BJ (cell line): ENCODE data around the gene MYH13. TPM values are rescaled to one million over a fixed set of nuclear protein-coding genes. Genes with fewer than 3 reads are reported as not detected.

ENCODE experiments used
- CTCF ChIA-PET: fragments of 350-600 bp; formaldehyde crosslinking; extraction: SDS; loops from one replicate; lab custom pipeline; 2021; ENCODE audit warnings: antibody characterized with exemption, inconsistent platforms; lab: Yijun Ruan, JAX
- POLR2A ChIA-PET: fragments of 300-600 bp; sonication (Branson Sonifier 250); formaldehyde crosslinking; extraction: SDS; loops from one replicate; lab custom pipeline; 2021; ENCODE audit warnings: antibody characterized with exemption; lab: Charles Lee
- DNase-seq: peaks from one replicate; pipeline ENCODE4 v3.0.0-alpha.2; 2011; ENCODE audit warnings: low read depth
- H3K27me3 ChIP-seq: 2 replicates; pipeline ENCODE4 v1.6.0; 2011; ENCODE audit warnings: low read length; ENCODE audit not compliant: control insufficient read depth, insufficient read depth
- H3K36me3 ChIP-seq: 2 replicates; pipeline ENCODE4 v1.5.1; 2011; ENCODE audit warnings: low read length; ENCODE audit not compliant: control insufficient read depth, insufficient read depth
- H3K4me3 ChIP-seq: 2 replicates; pipeline ENCODE4 v1.5.1; 2011; ENCODE audit warnings: low read depth, mild to moderate bottlenecking, control low read depth, low read length
- polyA plus RNA-seq: library from polyadenylated mRNA; depleted of rRNA; stranded (reverse); fragments of >200 nt; gene quantifications from 2 replicates; pipeline ENCODE4 v1.2.3, GENCODE V29; 2011
- TF ChIP-seq, protein P1 (sequence below): IDR thresholded peaks from 2 replicates; pipeline ENCODE4 v1.5.1; 2011; ENCODE audit warnings: low read depth, mild to moderate bottlenecking, control low read depth, inconsistent platforms, low read length, moderate library complexity; ENCODE audit not compliant: insufficient read depth

Gene MYH13
- polyA plus RNA-seq, 1 experiment = not detected

DNA sequence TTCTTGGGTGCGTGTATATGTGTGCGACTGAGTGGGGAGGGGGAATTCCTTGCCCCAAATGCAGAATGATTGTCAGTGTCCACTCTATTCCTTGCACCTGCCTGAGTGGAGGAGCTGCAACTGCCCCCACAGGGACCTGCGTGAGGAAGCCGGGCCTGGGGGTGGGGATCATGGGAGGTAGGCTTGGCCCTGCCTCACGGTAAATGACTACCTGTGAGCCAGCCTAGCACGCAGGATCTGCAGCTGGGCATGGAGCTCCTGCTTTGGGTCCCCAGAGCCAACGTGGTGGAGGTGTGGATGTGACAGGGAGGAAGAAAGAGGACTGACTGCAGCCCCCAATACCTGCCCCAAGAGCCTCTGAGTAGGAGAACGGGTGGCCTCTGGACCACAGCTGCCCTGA lies 97.4 kb downstream of the MYH13 start:
- CTCF ChIA-PET = no interaction called here
- H3K4me3 ChIP-seq = no peak overlapping the region
- TF ChIP-seq, protein P1, sequence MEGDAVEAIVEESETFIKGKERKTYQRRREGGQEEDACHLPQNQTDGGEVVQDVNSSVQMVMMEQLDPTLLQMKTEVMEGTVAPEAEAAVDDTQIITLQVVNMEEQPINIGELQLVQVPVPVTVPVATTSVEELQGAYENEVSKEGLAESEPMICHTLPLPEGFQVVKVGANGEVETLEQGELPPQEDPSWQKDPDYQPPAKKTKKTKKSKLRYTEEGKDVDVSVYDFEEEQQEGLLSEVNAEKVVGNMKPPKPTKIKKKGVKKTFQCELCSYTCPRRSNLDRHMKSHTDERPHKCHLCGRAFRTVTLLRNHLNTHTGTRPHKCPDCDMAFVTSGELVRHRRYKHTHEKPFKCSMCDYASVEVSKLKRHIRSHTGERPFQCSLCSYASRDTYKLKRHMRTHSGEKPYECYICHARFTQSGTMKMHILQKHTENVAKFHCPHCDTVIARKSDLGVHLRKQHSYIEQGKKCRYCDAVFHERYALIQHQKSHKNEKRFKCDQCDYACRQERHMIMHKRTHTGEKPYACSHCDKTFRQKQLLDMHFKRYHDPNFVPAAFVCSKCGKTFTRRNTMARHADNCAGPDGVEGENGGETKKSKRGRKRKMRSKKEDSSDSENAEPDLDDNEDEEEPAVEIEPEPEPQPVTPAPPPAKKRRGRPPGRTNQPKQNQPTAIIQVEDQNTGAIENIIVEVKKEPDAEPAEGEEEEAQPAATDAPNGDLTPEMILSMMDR = no peak
- DNase-seq = no peak
- no peaks in the 10 kb centered on the region for H3K27me3 ChIP-seq
- H3K36me3 ChIP-seq = no peaks in the 10 kb centered on the region
- POLR2A ChIA-PET = no interaction called here

DNA sequence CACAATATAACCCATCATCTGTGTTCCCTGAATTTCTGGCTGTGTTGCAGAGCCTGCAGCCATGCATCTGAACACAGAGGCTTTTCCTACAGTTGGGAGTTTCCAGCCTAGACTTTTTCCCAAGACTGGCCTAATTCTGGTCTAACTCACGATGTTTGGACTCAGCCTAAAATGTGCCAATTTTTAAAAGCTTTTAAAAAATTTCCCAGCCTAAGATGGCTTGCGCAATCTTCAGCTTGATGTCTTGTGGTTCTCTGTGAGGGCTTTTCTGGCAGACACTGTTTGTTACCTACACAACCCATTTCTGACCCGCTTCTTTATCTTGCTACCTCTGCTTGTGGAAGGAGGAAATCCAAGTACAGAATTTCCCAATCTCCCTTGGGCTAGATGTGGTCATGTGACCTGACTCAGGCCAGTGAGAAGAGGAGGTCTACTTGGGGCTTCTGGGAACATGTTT lies 101.7 kb downstream of the MYH13 start:
- TF ChIP-seq, protein P1 = no peak
- H3K27me3 ChIP-seq = no peaks in the 10 kb centered on the region
- H3K36me3 ChIP-seq = no peaks in the 10 kb centered on the region; the same call in 1 of the 2 replicates
- CTCF ChIA-PET = interaction anchor here (1.1 kb wide), 1 partner anchor 12 kb away, joined by 3 read pairs; no protein-coding TSS in a partner anchor
- H3K4me3 ChIP-seq = no peak overlapping the region
- POLR2A ChIA-PET = no interaction called here
- no peak for DNase-seq

DNA sequence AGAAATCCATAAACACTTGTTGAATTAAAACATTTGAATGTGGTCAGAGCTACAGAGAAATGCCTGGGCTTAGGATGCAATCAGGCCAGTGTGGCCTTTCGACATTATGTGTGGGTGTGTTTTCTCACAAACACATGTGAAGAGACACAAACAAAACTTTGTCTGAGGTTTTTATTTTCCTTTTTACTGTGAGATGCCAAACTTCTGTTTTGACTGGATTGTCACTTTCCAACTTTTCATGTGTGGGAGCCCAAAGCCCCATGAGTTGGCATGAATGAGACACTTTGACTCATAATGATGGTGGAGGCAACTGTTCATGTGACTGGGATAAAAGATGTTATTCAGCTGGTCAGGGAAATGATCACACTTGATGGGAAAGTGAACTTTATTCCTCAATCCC lies 102.5 kb downstream of the MYH13 start:
- POLR2A ChIA-PET = no interaction called here

GRCh38 chr17:10268005-10268404 lies 104.8 kb downstream of the MYH13 start:
- no peak for DNase-seq
- TF ChIP-seq, protein P1 = no peak
- POLR2A ChIA-PET = no interaction called here
- CTCF ChIA-PET = no interaction called here
- Histone ChIP-seq H3K27me3 (no peaks in the 10 kb centered on the region), H3K4me3 (no peak overlapping the region), H3K36me3 (no peaks in the 10 kb centered on the region; the same call in 1 of the 2 replicates)

More for the DNA sequence above, 102.5 kb downstream of the MYH13 start:
- no peaks in the 10 kb centered on the region; the same call in 1 of the 2 replicates for H3K36me3 ChIP-seq
- CTCF ChIA-PET = no interaction called here
- DNase-seq = no peak
- H3K27me3 ChIP-seq = no peaks in the 10 kb centered on the region
- H3K4me3 ChIP-seq = no peak overlapping the region
- TF ChIP-seq, protein P1 = no peak

- POLR2A ChIA-PET = no interaction called here
- no peak for DNase-seq
- CTCF ChIA-PET = interaction anchor here (1.3 kb wide), 1 partner anchor 40 kb away, joined by 3 read pairs; no protein-coding TSS in a partner anchor
- Histone ChIP-seq H3K27me3 (no peaks in the 10 kb centered on the region), H3K36me3 (no peaks in the 10 kb centered on the region; the same call in 1 of the 2 replicates), H3K4me3 (no peak overlapping the region)
- TF ChIP-seq, protein P1 = no peak
These were observed 106.4 kb downstream of the MYH13 start for GRCh38 chr17:10266296-10266876.
